Choroid plexus epithelial cell (primary cell): Measurements from ENCODE around the gene TCAIM.

Source experiments
- DNase-seq: peaks from one replicate; pipeline ENCODE4 v3.0.0-alpha.2; 2010; ENCODE audit warnings: low read depth
- H3K4me3 ChIP-seq: 2 replicates; pipeline ENCODE4 v1.5.1; 2011; ENCODE audit warnings: low read depth, mild to moderate bottlenecking, control low read depth, low read length, moderate library complexity
- CTCF ChIP-seq: conservative IDR thresholded peaks from 2 replicates; pipeline ENCODE4 v1.5.1; 2011; ENCODE audit warnings: low read depth, mild to moderate bottlenecking, control low read depth, inconsistent platforms, low read length, moderate library complexity

Gene TCAIM

GRCh38 chr3:44444437-44444836 lies 105.9 kb downstream of the TCAIM start:
- no peak for DNase-seq
- no peak for TF ChIP-seq CTCF
- H3K4me3 ChIP-seq: no peak overlapping the region

GRCh38 chr3:44444896-44445691 lies 106.5 kb downstream of the TCAIM start:
- TF ChIP-seq CTCF: no peak
- no peak for DNase-seq
- no peak overlapping the region for H3K4me3 ChIP-seq

- DNase-seq: no peak
- no peak overlapping the region for H3K4me3 ChIP-seq
- TF ChIP-seq CTCF: no peak
Measured at GRCh38 chr3:44445786-44446185, 107.2 kb downstream of the TCAIM start.

GRCh38 chr3:44446929-44447328 lies 108.4 kb downstream of the TCAIM start:
- no peak for DNase-seq
- no peak for TF ChIP-seq CTCF
- no peak overlapping the region for H3K4me3 ChIP-seq

- TF ChIP-seq CTCF: no peak
- H3K4me3 ChIP-seq: no peak overlapping the region
- no peak for DNase-seq
Measured at GRCh38 chr3:44451441-44451840, 112.9 kb downstream of the TCAIM start.

GRCh38 chr3:44454258-44454657 lies 115.7 kb downstream of the TCAIM start:
- H3K4me3 ChIP-seq: no peak overlapping the region
- no peak for TF ChIP-seq CTCF
- no peak for DNase-seq

- no peak for DNase-seq
- H3K4me3 ChIP-seq: no peak overlapping the region
- TF ChIP-seq CTCF: no peak
Measured at GRCh38 chr3:44455318-44455717, 116.8 kb downstream of the TCAIM start.
